Stomach (tissue), 9 donors: Measurements from ENCODE around the gene DNAJC15. TPM values are rescaled to one million over a fixed set of nuclear protein-coding genes. Genes with fewer than 3 reads are reported as not detected.

Experiments
- DNase-seq, 2 donors: peaks; one replicate each; pipeline versions ENCODE4 v3.0.0 to v3.0.0-alpha.2; 2013 to 2019
- H3K27ac ChIP-seq, 5 donors: fragments of 200-600 bp in 4 of 5; sonication (generic) in 4 of 5; one replicate each; pipeline ENCODE4 v1.5.1; 2013 to 2019; ENCODE audit warnings: mild to moderate bottlenecking in 1 of 5, moderate library complexity in 1 of 5
- H3K27me3 ChIP-seq, 3 donors: fragments of 200-600 bp; sonication (generic); one replicate each; pipeline ENCODE4 v1.5.1; 2017 to 2019; ENCODE audit warnings: mixed run types in 1 of 3
- H3K36me3 ChIP-seq, 4 donors: fragments of 200-600 bp; sonication (generic); 1 replicate in 3 of 4; 2 replicates in 1 of 4; pipeline ENCODE4 v1.5.1; 2016 to 2019
- H3K4me1 ChIP-seq, 4 donors: fragments of 200-600 bp; sonication (generic); one replicate each; pipeline ENCODE4 v1.5.1; 2016 to 2019
- H3K4me3 ChIP-seq, 4 donors: fragments of 200-600 bp; sonication (generic) in 3 of 4; one replicate each; pipeline ENCODE4 v1.5.1; 2016 to 2019; ENCODE audit warnings: mild to moderate bottlenecking in 1 of 4
- H3K9me3 ChIP-seq, 4 donors: fragments of 200-600 bp; sonication (generic); one replicate each; pipeline ENCODE4 v1.5.1; 2016 to 2019
- EP300 ChIP-seq: sonication (generic); formaldehyde crosslinking; IDR thresholded peaks from one replicate; pipeline ENCODE4 v1.6.1; 2017; ENCODE audit warnings: antibody characterized with exemption
- POLR2A ChIP-seq, 4 donors: fragments of 450-650 bp; IDR thresholded peaks; one replicate each; pipeline ENCODE4 v1.6.1; 2016; ENCODE audit warnings: antibody characterized with exemption in 4 of 4, control low read depth in 2 of 4, mild to moderate bottlenecking in 1 of 4, moderate library complexity in 1 of 4
- POLR2AphosphoS5 ChIP-seq, 3 donors: sonication (generic); formaldehyde crosslinking; IDR thresholded peaks; one replicate each; pipeline ENCODE4 v1.6.1; 2016; ENCODE audit warnings: antibody characterized with exemption in 3 of 3
- WGBS, 5 donors: extraction: QIAGEN DNeasy Blood & Tissue Kit in 3 of 5; methylation state at CpG; one replicate each; pipeline versions ENCODE4 v1.1.5 to v1.1.7; 2013 to 2018; 5-methylcytosine and 5-hydroxymethylcytosine counted together
- intact Hi-C: fragments of 100-400 bp; cut with DNase I; formaldehyde crosslinking; loops from one replicate; pipeline ENCODE4 v1.15.1; 2023; ENCODE audit warnings: low total_unique reads
- polyA plus RNA-seq, 3 donors: library from polyadenylated mRNA; stranded (reverse); fragments of 200-250 nt; gene quantifications; one replicate each; pipeline ENCODE4 v1.2.3, GENCODE V29; 2013
- total RNA-seq, 5 donors: library from RNA; depleted of rRNA; stranded (reverse); fragments of >200 nt; gene quantifications; one replicate each; pipeline versions ENCODE4 v1.1.0 to v1.2.3, GENCODE V29; 2014 to 2016
- TF ChIP-seq, protein P1 (sequence below), 7 experiments: fragments of 450-650 bp in 4 of 7; fragments of 200-600 bp in 3 of 7; sonication (generic) in 3 of 7; IDR thresholded peaks; one replicate each; pipeline ENCODE4 v1.5.1; 2016 to 2019; ENCODE audit warnings: antibody characterized with exemption in 7 of 7, control low read depth in 2 of 7, mild to moderate bottlenecking in 1 of 7
- donor health status: healthy with polysubstance abuse.
- donor health status: Bipolar disorder and iron deficiency.
- donor health status: healthy.

DNAJC15 gene
- total and polyA plus RNA-seq, 8 donors, result 4.5 to 19.3 (median 10.7) TPM

DNA sequence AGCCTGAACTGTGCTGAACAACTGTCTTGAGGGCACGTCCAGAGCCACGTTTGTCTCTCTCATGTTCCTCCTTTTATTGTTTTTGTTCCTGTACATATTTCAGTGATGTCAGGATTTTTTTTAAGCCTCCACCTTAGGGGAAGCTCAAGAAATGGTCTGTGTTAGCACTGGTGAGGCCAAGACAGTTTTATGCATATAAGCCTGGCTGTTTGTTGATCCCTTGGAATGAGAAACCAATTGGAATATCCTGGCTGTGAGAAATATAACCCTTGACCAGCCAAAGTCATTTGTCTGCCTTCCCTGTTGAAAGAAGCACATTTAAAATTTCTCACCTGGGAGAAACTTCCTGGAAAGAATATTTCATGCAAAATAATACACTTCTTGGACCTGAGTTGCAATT, 115.8 kb downstream of the DNAJC15 start:
- H3K36me3 ChIP-seq, result no peaks in the 10 kb centered on the region
- no peaks in the 10 kb centered on the region for H3K9me3 ChIP-seq
- no peak for DNase-seq
- TF ChIP-seq POLR2A (IDR thresholded peaks at IDR 0.05) (no peak), EP300 (no peak)
- intact Hi-C loops, result loop anchor here (10.0 kb wide), 1 partner anchor 544 kb away; no protein-coding TSS in a partner anchor
- H3K27ac ChIP-seq, result no peak overlapping the region
- H3K27me3 ChIP-seq, result peaks cover 0 to 4% (median 0%) of the 10 kb centered on the region in 3 donors
- WGBS, 5 donors, result 43 to 57% (median 47%) methylated on average over 2 of the region's 2 CpGs
- H3K4me1 ChIP-seq, result no peaks in the 10 kb centered on the region
- no peak overlapping the region for H3K4me3 ChIP-seq

DNA sequence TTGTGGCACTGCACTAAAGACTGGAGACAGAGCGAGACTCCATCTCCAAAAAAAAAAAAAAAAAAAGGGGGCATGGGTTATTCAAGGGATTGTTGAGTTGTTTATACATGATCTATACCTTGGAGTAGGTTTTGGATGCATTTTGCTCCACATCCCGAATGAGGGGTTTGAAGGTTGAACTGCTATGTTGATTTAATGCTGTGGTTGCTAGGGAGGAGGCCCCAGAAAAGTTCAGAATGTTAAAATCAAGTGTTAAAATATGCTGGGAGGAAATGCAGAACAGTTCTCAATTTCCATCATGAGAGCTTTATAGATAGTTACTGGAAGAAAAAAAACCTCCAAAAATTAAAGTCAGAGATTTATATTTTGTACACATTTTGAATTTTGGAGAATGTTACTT, 116.5 kb downstream of the DNAJC15 start:
- no peak overlapping the region for H3K27ac ChIP-seq
- H3K9me3 ChIP-seq, result no peaks in the 10 kb centered on the region
- H3K4me3 ChIP-seq, result no peak overlapping the region
- 61 to 84% (median 76%) methylated on average over 2 of the region's 2 CpGs for WGBS, 5 donors
- no peaks in the 10 kb centered on the region for H3K4me1 ChIP-seq
- H3K27me3 ChIP-seq, result peaks cover 0 to 7% (median 0%) of the 10 kb centered on the region in 3 donors
- TF ChIP-seq POLR2AphosphoS5 (IDR thresholded peaks at IDR 0.05) (no peak), EP300 (no peak), POLR2A (IDR thresholded peaks at IDR 0.05) (no peak)
- TF ChIP-seq, protein P1, sequence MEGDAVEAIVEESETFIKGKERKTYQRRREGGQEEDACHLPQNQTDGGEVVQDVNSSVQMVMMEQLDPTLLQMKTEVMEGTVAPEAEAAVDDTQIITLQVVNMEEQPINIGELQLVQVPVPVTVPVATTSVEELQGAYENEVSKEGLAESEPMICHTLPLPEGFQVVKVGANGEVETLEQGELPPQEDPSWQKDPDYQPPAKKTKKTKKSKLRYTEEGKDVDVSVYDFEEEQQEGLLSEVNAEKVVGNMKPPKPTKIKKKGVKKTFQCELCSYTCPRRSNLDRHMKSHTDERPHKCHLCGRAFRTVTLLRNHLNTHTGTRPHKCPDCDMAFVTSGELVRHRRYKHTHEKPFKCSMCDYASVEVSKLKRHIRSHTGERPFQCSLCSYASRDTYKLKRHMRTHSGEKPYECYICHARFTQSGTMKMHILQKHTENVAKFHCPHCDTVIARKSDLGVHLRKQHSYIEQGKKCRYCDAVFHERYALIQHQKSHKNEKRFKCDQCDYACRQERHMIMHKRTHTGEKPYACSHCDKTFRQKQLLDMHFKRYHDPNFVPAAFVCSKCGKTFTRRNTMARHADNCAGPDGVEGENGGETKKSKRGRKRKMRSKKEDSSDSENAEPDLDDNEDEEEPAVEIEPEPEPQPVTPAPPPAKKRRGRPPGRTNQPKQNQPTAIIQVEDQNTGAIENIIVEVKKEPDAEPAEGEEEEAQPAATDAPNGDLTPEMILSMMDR (IDR thresholded peaks at IDR 0.05), result no peak
- intact Hi-C loops, result loop anchor here (10.0 kb wide), 1 partner anchor 545 kb away; no protein-coding TSS in a partner anchor
- no peak for DNase-seq
- H3K36me3 ChIP-seq, result no peaks in the 10 kb centered on the region

DNA sequence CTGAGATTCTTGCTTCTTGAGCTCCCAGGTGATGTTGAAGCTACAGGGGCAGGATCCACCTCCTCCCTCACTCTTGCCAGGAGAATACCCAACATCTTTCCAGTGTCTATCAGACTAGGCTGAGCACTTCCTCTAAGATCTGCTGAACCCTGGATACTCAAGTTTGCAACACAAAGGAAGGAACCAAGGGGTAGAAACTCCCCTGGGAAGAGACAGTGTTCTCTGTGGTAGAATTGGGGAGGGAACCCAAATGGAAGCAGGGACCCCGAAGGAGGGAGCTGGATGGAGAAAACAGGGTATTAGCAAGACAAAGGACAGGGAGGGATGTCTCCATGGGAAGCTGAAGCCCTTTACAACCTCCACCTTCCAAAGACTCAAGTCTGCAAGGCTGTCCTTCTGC, 117.6 kb downstream of the DNAJC15 start:
- Histone ChIP-seq H3K27ac (no peak overlapping the region), H3K27me3 (peaks cover 0 to 12% (median 0%) of the 10 kb centered on the region in 3 donors), H3K9me3 (no peaks in the 10 kb centered on the region), H3K36me3 (no peaks in the 10 kb centered on the region), H3K4me3 (no peak overlapping the region), H3K4me1 (no peaks in the 10 kb centered on the region)
- no peak for TF ChIP-seq POLR2A (IDR thresholded peaks at IDR 0.05)
- DNase-seq, result no peak
- intact Hi-C loops, result no loop called here
- WGBS, 5 donors, result 32 to 65% (median 45%) methylated on average over 1 of the region's 1 CpG

DNA sequence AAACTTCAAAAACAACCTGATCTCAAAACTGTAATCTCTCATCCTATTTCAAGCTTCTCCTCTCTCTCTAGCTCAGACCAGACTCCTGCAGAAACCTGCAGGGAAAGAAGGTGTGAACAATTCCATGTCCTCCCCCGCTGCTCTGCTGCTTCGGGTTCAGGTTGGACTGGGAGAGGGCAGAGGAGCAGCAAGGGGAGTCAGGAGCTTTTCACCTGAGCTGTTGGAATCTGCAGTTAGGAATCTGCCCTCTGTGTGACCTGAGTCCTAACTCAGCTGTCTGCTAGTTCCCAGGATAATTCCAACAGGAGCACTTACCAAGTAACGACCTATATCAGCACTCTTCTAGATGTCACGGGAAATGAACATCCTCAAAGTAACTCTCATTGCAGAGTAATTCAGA, 118.3 kb downstream of the DNAJC15 start:
- 79 to 96% (median 81%) methylated on average over 4 of the region's 4 CpGs for WGBS, 5 donors

DNA sequence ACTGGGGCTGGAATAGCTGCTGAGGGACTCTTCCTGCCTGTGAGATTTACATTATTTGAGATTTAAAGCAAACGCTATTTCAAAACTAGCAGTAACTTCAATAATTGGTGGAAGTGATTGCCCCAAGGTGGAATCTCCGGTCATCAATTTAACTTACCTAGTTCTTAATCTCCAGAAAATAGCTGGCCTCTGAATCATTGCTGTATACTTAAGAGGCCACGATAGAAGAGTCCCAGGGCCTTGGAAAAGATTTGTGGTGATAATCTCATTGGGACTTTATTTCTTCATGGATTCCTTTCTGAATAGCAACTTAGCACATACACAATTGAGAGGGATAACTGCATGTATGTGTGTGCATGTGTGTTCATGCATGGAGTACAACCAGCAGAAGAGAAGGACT, 120.2 kb downstream of the DNAJC15 start:
- intact Hi-C loops, result no loop called here
- Histone ChIP-seq H3K27ac (no peak overlapping the region), H3K9me3 (no peaks in the 10 kb centered on the region), H3K4me1 (no peaks in the 10 kb centered on the region), H3K4me3 (no peak overlapping the region), H3K36me3 (no peaks in the 10 kb centered on the region), H3K27me3 (peaks cover 0 to 21% (median 0%) of the 10 kb centered on the region in 3 donors)
- DNase-seq, result no peak
- TF ChIP-seq POLR2AphosphoS5 (IDR thresholded peaks at IDR 0.05) (no peak), POLR2A (IDR thresholded peaks at IDR 0.05) (no peak), EP300 (no peak)
- TF ChIP-seq, protein P1 (IDR thresholded peaks at IDR 0.05), result no peak
- 49 to 60% (median 55%) methylated on average over 3 of the region's 3 CpGs for WGBS, 5 donors

More for the DNA sequence above, 118.3 kb downstream of the DNAJC15 start:
- Histone ChIP-seq H3K27me3 (peaks cover 0 to 17% (median 0%) of the 10 kb centered on the region in 3 donors), H3K4me1 (no peaks in the 10 kb centered on the region), H3K9me3 (no peaks in the 10 kb centered on the region), H3K27ac (no peak overlapping the region), H3K36me3 (no peaks in the 10 kb centered on the region), H3K4me3 (no peak overlapping the region)
- TF ChIP-seq EP300, result no peak
- TF ChIP-seq POLR2A (IDR thresholded peaks at IDR 0.05), result no peak
- TF ChIP-seq, protein P1 (IDR thresholded peaks at IDR 0.05), result no peak
- TF ChIP-seq POLR2AphosphoS5 (IDR thresholded peaks at IDR 0.05), result no peak
- intact Hi-C loops, result no loop called here
- DNase-seq, result no peak
